ENCODE results near the gene GRM4. TPM values are rescaled to one million over a fixed set of nuclear protein-coding genes. Genes with fewer than 3 reads are reported as not detected.
"Not testable (repeated sequence)": the region's sequence is repeated elsewhere in the genome, so short reads cannot be mapped to it uniquely, and the experiment has no call there.

GRM4 gene
- total and polyA plus RNA-seq, 4 donors: not detected

- no peaks in the 10 kb centered on the region for H3K4me1 ChIP-seq (ENCODE audit: control insufficient read depth in 4 of 4, insufficient read depth in 4 of 4, low read length in 3 of 4)
- no peaks in the 10 kb centered on the region for H3K27me3 ChIP-seq (ENCODE audit: control insufficient read depth in 4 of 4, insufficient read depth in 4 of 4, low read length in 3 of 4)
- no peak overlapping the region for H3K27ac ChIP-seq (ENCODE audit: low read depth in 1 of 2, low read length in 2 of 2)
- DNase-seq (ENCODE audit: low spot score): no peak
- H3K9ac ChIP-seq (ENCODE audit: low read depth in 1 of 2, low read length in 2 of 2): no peak overlapping the region
- 91% methylated on average over 8 of the region's 8 CpGs for WGBS
- no peak for TF ChIP-seq MAX (IDR thresholded peaks at IDR 0.05)
- TF ChIP-seq JUND (IDR thresholded peaks at IDR 0.05): no peak
- no peak for TF ChIP-seq ZBTB33 (IDR thresholded peaks at IDR 0.05)
- no peak for TF ChIP-seq REST (IDR thresholded peaks at IDR 0.05)
- TF ChIP-seq TAF1 (conservative IDR thresholded peaks at IDR 0.05): no peak
- no peak for TF ChIP-seq HNF4G (IDR thresholded peaks at IDR 0.05)
- TF ChIP-seq CTCF (IDR thresholded peaks at IDR 0.05; ENCODE audit: low read depth, low read length, missing input control): no peak
- TF ChIP-seq YY1 (IDR thresholded peaks at IDR 0.05): no peak
- TF ChIP-seq HNF4A (conservative IDR thresholded peaks at IDR 0.05): no peak
- no peak for TF ChIP-seq FOXA1 (IDR thresholded peaks at IDR 0.05)
- TF ChIP-seq EGR1 (IDR thresholded peaks at IDR 0.05; ENCODE audit: low read depth in 2 of 2): no peak
- H3K36me3 ChIP-seq (ENCODE audit: control insufficient read depth in 4 of 4, insufficient read depth in 3 of 4, low read depth in 1 of 4, low read length in 3 of 4): no peaks in the 10 kb centered on the region
- no peaks in the 10 kb centered on the region for H3K9me3 ChIP-seq (ENCODE audit: control insufficient read depth in 4 of 4, low read length in 3 of 4)
- H3K4me3 ChIP-seq (ENCODE audit: low read depth in 1 of 3, low read length in 3 of 3): no peak overlapping the region
Observed at GRCh38 chr6:34043359-34043758, 102.5 kb downstream of the GRM4 start.

GRCh38 chr6:34041998-34042397, 103.9 kb downstream of the GRM4 start:
- H3K4me1 ChIP-seq (ENCODE audit: control insufficient read depth in 4 of 4, insufficient read depth in 4 of 4, low read length in 3 of 4); H3K4me3 ChIP-seq (ENCODE audit: low read depth in 1 of 3, low read length in 3 of 3); H3K27ac ChIP-seq (ENCODE audit: low read depth in 1 of 2, low read length in 2 of 2); DNase-seq (ENCODE audit: low spot score); H3K27me3 ChIP-seq (ENCODE audit: control insufficient read depth in 4 of 4, insufficient read depth in 4 of 4, low read length in 3 of 4); H3K36me3 ChIP-seq (ENCODE audit: control insufficient read depth in 4 of 4, insufficient read depth in 3 of 4, low read depth in 1 of 4, low read length in 3 of 4); H3K9ac ChIP-seq (ENCODE audit: low read depth in 1 of 2, low read length in 2 of 2); H3K9me3 ChIP-seq (ENCODE audit: control insufficient read depth in 4 of 4, low read length in 3 of 4): not testable (repeated sequence)
- 91% methylated on average over 5 of the region's 5 CpGs for WGBS

GRCh38 chr6:34041385-34041784, 104.5 kb downstream of the GRM4 start:
- Histone ChIP-seq H3K27ac (ENCODE audit: low read depth in 1 of 2, low read length in 2 of 2) (no peak overlapping the region), H3K9ac (ENCODE audit: low read depth in 1 of 2, low read length in 2 of 2) (no peak overlapping the region), H3K9me3 (ENCODE audit: control insufficient read depth in 4 of 4, low read length in 3 of 4) (no peaks in the 10 kb centered on the region), H3K36me3 (ENCODE audit: control insufficient read depth in 4 of 4, insufficient read depth in 3 of 4, low read depth in 1 of 4, low read length in 3 of 4) (no peaks in the 10 kb centered on the region), H3K27me3 (ENCODE audit: control insufficient read depth in 4 of 4, insufficient read depth in 4 of 4, low read length in 3 of 4) (no peaks in the 10 kb centered on the region), H3K4me3 (ENCODE audit: low read depth in 1 of 3, low read length in 3 of 3) (no peak overlapping the region), H3K4me1 (ENCODE audit: control insufficient read depth in 4 of 4, insufficient read depth in 4 of 4, low read length in 3 of 4) (no peaks in the 10 kb centered on the region)
- TF ChIP-seq JUND (IDR thresholded peaks at IDR 0.05) (no peak), CTCF (IDR thresholded peaks at IDR 0.05; ENCODE audit: low read depth, low read length, missing input control) (no peak), ZBTB33 (IDR thresholded peaks at IDR 0.05) (no peak), HNF4G (IDR thresholded peaks at IDR 0.05) (no peak), YY1 (IDR thresholded peaks at IDR 0.05) (no peak), TAF1 (conservative IDR thresholded peaks at IDR 0.05) (no peak), RAD21 (IDR thresholded peaks at IDR 0.05) (no peak), FOXA1 (IDR thresholded peaks at IDR 0.05) (no peak), GABPA (IDR thresholded peaks at IDR 0.05 in 1 of 2, conservative IDR thresholded peaks at IDR 0.05 in 1 of 2) (no peak), HNF4A (conservative IDR thresholded peaks at IDR 0.05) (no peak), ATF3 (IDR thresholded peaks at IDR 0.05) (no peak)
- no peak for DNase-seq (ENCODE audit: low spot score)
- 85% methylated on average over 6 of the region's 6 CpGs for WGBS
